Upper lobe of left lung (tissue), 6 donors: ENCODE measurements around the gene LNX1. TPM values are rescaled to one million over a fixed set of nuclear protein-coding genes. Genes with fewer than 3 reads are reported as not detected.

Source experiments
- ATAC-seq, 2 donors: fragments of 200-7000 bp; cut with Tn5 transposase; one replicate each; pipeline ENCODE4 v1.9.1; 2022; ENCODE audit warnings: mild to moderate bottlenecking in 2 of 2, moderate library complexity in 2 of 2; ENCODE audit not compliant: low FRiP score in 2 of 2
- DNase-seq, 2 donors: peaks; one replicate each; pipeline ENCODE4 v3.0.0-alpha.2; 2019 to 2020
- H3K27ac ChIP-seq, 4 donors: fragments of 200-600 bp; sonication (generic); one replicate each; pipeline ENCODE4 v1.5.1; 2016 to 2019
- H3K27me3 ChIP-seq, 4 donors: fragments of 200-600 bp; sonication (generic); one replicate each; pipeline ENCODE4 v1.5.1; 2017 to 2019
- H3K36me3 ChIP-seq, 4 donors: fragments of 200-600 bp; sonication (generic); one replicate each; pipeline ENCODE4 v1.5.1; 2016 to 2019
- H3K4me1 ChIP-seq, 4 donors: fragments of 200-600 bp; sonication (generic); one replicate each; pipeline ENCODE4 v1.5.1; 2018 to 2019
- H3K4me3 ChIP-seq, 4 donors: fragments of 200-600 bp; sonication (generic); one replicate each; pipeline ENCODE4 v1.5.1; 2017 to 2019; ENCODE audit warnings: mild to moderate bottlenecking in 2 of 4, moderate library complexity in 1 of 4
- H3K9me3 ChIP-seq, 4 donors: fragments of 200-600 bp; sonication (generic); one replicate each; pipeline ENCODE4 v1.5.1; 2018 to 2019
- EP300 ChIP-seq, 4 donors: sonication (generic); formaldehyde crosslinking; IDR thresholded peaks; one replicate each; pipeline ENCODE4 v1.5.1; 2017; ENCODE audit warnings: antibody characterized with exemption in 4 of 4, control low read depth in 2 of 4
- POLR2A ChIP-seq, 4 donors: fragments of 450-650 bp; IDR thresholded peaks; one replicate each; pipeline ENCODE4 v1.5.1; 2016 to 2017; ENCODE audit warnings: antibody characterized with exemption in 4 of 4, mild to moderate bottlenecking in 2 of 4
- POLR2AphosphoS5 ChIP-seq, 2 donors: sonication (generic); formaldehyde crosslinking; IDR thresholded peaks; one replicate each; pipeline ENCODE4 v1.5.1; 2017; ENCODE audit warnings: antibody characterized with exemption in 2 of 2
- WGBS, 2 donors: methylation state at CpG; one replicate each; pipeline ENCODE4 v1.1.5; 2017 to 2018; 5-methylcytosine and 5-hydroxymethylcytosine counted together
- total RNA-seq, 6 donors: library from RNA; depleted of rRNA in 4 of 6; stranded (reverse); fragments of >200 nt in 4 of 6; gene quantifications; one replicate each; pipeline versions ENCODE4 v1.1.0 to v1.2.1, GENCODE V29; 2016 to 2021
- TF ChIP-seq, protein P1 (sequence below), 6 experiments: fragments of 450-650 bp in 4 of 6; fragments of 200-600 bp in 2 of 6; sonication (generic) in 2 of 6; IDR thresholded peaks; one replicate each; pipeline ENCODE4 v1.5.1; 2016 to 2019; ENCODE audit warnings: antibody characterized with exemption in 6 of 6
- donor health status: DM: no; HTN: no; CAD: no; lungs with moderate emphysema.
- donor health status: DM: no; HTN: yes; CAD: no; lungs with severe emphysema.

The LNX1 gene
- total RNA-seq, 6 donors from 2014 or later = 2.7 to 7.3 (median 4.3) TPM

DNA sequence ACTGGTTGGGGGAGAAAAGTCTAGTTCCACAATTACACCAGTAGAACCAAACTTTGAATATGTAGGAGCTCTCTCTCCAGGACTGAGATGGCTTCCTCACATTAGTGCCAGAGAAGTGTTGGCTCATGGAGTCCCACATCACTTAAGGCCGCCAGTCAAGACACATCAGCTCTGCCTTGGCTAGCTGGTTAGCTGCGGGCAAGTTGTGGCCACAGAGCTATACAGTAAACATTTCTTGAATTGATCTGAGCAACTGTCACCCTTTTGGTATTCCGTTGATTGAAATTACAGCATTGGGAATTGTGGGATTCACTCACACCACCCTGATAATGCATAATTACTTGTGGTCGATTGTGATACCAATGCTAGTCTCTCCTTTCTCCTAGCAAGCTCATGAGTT is 76.2 kb downstream of the LNX1 start:
- Histone ChIP-seq H3K4me3 (no peak overlapping the region), H3K4me1 (no peaks in the 10 kb centered on the region), H3K9me3 (no peaks in the 10 kb centered on the region), H3K36me3 (no peaks in the 10 kb centered on the region), H3K27ac (no peak overlapping the region), H3K27me3 (no peaks in the 10 kb centered on the region)
- ATAC-seq (no peak), DNase-seq (no peak)
- TF ChIP-seq POLR2A (IDR thresholded peaks at IDR 0.05) (no peak), POLR2AphosphoS5 (IDR thresholded peaks at IDR 0.05) (no peak), EP300 (IDR thresholded peaks at IDR 0.05) (no peak)
- TF ChIP-seq, protein P1, sequence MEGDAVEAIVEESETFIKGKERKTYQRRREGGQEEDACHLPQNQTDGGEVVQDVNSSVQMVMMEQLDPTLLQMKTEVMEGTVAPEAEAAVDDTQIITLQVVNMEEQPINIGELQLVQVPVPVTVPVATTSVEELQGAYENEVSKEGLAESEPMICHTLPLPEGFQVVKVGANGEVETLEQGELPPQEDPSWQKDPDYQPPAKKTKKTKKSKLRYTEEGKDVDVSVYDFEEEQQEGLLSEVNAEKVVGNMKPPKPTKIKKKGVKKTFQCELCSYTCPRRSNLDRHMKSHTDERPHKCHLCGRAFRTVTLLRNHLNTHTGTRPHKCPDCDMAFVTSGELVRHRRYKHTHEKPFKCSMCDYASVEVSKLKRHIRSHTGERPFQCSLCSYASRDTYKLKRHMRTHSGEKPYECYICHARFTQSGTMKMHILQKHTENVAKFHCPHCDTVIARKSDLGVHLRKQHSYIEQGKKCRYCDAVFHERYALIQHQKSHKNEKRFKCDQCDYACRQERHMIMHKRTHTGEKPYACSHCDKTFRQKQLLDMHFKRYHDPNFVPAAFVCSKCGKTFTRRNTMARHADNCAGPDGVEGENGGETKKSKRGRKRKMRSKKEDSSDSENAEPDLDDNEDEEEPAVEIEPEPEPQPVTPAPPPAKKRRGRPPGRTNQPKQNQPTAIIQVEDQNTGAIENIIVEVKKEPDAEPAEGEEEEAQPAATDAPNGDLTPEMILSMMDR (IDR thresholded peaks at IDR 0.05) = no peak
- WGBS, 2 donors = 95 to 100% methylated on average over 4 of the region's 4 CpGs

DNA sequence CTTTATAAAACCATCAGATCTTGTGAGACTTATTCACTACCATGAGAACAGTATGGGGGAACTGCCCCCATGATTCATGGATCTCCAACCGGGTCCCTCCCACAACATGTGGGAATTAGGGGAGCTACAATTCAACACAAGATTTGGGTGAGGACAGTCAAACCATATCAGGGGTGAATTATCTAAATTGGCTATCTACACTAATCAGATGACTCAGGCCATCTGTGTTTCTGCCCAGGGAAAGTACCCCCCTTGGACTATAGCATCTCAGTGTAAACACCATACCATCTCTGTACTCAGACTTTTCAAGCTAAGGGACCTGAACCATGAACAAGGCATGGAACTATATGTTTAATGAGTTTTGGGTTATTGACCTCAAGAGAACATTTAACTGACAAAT is 76.8 kb downstream of the LNX1 start:
- H3K36me3 ChIP-seq = no peaks in the 10 kb centered on the region
- ATAC-seq (no peak), DNase-seq (no peak)
- no peaks in the 10 kb centered on the region for H3K27me3 ChIP-seq
- H3K27ac ChIP-seq = no peak overlapping the region
- H3K4me3 ChIP-seq = no peak overlapping the region
- no peaks in the 10 kb centered on the region for H3K4me1 ChIP-seq
- TF ChIP-seq, protein P1 (IDR thresholded peaks at IDR 0.05) = no peak
- TF ChIP-seq POLR2AphosphoS5 (IDR thresholded peaks at IDR 0.05) (no peak), EP300 (IDR thresholded peaks at IDR 0.05) (no peak), POLR2A (IDR thresholded peaks at IDR 0.05) (no peak)
- no peaks in the 10 kb centered on the region for H3K9me3 ChIP-seq
- WGBS, 2 donors = 0% methylated on average over 1 of the region's 1 CpG

DNA sequence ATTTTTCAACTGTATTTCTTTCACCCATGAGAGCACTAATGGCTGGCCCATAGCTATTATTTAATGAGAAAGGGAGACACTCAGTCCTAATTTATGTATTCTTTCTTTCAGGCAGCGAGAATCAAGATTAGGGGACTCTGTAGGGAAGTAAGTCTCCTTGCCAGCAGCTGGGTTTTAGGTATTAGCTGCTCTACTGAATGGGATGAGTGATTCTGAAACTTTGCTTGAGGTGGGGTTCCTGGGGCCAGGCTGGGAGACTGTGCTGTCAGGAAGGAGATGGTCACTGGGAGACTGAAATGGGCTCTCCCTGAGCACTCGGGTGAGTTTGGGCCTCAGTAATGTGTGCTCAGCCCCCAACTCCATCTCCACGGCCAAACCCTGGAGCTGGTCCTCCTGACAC is 78.7 kb downstream of the LNX1 start:
- Histone ChIP-seq H3K9me3 (no peaks in the 10 kb centered on the region), H3K27ac (no peak overlapping the region), H3K4me1 (no peaks in the 10 kb centered on the region), H3K4me3 (no peak overlapping the region), H3K36me3 (no peaks in the 10 kb centered on the region), H3K27me3 (no peaks in the 10 kb centered on the region)
- WGBS, 2 donors = 29 to 33% methylated on average over 3 of the region's 3 CpGs
- no peak for ATAC-seq
- TF ChIP-seq POLR2AphosphoS5 (IDR thresholded peaks at IDR 0.05) = no peak
- TF ChIP-seq, protein P1 (IDR thresholded peaks at IDR 0.05) = no peak
- TF ChIP-seq POLR2A (IDR thresholded peaks at IDR 0.05) = no peak
- no peak for TF ChIP-seq EP300 (IDR thresholded peaks at IDR 0.05)
- DNase-seq = no peak

DNA sequence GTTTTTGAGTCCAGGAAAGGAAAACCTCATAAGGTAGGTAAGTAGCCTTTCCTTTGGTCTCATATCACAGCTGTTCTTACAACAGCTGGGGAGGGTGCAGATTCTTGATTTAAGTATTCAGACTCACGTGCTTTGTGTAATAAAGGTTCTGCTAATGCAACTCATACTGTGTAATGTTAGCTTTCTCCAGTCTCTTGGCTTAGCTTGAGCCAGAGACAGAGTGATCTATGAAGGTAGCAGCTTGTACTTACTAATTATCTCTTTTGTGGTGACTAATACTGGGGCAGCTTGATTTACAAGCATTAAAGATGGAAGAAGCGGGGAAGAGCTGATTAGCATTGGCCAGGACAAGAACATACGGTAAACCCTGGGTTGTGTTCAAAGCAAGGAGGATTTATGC is 80.3 kb downstream of the LNX1 start:
- no peaks in the 10 kb centered on the region for H3K9me3 ChIP-seq
- no peaks in the 10 kb centered on the region for H3K4me1 ChIP-seq
- H3K4me3 ChIP-seq = no peak overlapping the region
- no peak overlapping the region for H3K27ac ChIP-seq
- ATAC-seq (no peak), DNase-seq (no peak)
- H3K27me3 ChIP-seq = no peaks in the 10 kb centered on the region
- WGBS, 2 donors = 28 to 31% methylated on average over 3 of the region's 3 CpGs
- TF ChIP-seq POLR2AphosphoS5 (IDR thresholded peaks at IDR 0.05) = no peak
- no peak for TF ChIP-seq POLR2A (IDR thresholded peaks at IDR 0.05)
- no peak for TF ChIP-seq EP300 (IDR thresholded peaks at IDR 0.05)
- no peaks in the 10 kb centered on the region for H3K36me3 ChIP-seq

DNA sequence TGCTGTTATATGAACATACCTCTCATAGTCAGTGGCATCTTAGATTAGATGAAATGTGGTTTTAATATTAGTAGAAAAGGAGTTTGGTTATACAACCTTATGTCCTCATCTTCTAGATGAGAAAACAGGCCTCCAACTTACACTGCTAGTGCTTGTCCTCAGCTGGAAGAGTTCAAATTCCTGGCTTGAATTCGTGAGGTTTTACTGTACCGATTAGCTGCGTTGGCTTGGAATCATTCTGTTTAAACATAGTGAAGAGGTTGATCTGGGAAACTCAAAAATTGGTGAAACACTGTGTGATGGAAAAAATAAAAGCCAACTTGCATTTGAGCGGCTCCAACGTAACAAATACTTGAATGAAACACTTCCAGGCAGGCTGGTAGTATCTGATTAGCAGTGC is 81.0 kb downstream of the LNX1 start:
- H3K36me3 ChIP-seq = no peaks in the 10 kb centered on the region
- H3K27me3 ChIP-seq = no peaks in the 10 kb centered on the region
- WGBS, 2 donors = 32 to 33% methylated on average over 4 of the region's 5 CpGs
- H3K9me3 ChIP-seq = no peaks in the 10 kb centered on the region
- ATAC-seq = no peak
- no peak for DNase-seq
- TF ChIP-seq, protein P1 (IDR thresholded peaks at IDR 0.05) = no peak
- no peak for TF ChIP-seq EP300 (IDR thresholded peaks at IDR 0.05)
- no peak overlapping the region for H3K27ac ChIP-seq
- no peaks in the 10 kb centered on the region for H3K4me1 ChIP-seq
- no peak overlapping the region for H3K4me3 ChIP-seq
